GM19455 (cell line): ENCODE measurements around the gene CELA3A.

Source experiments
- ATAC-seq: cut with Tn5 transposase; IDR thresholded peaks from one replicate; pipeline ENCODE4 v1.9.1; 2021; ENCODE audit not compliant: unreplicated experiment

Gene CELA3A

GRCh38 chr1:22048351-22049192, 47.1 kb downstream of the CELA3A start:
- no peak for ATAC-seq

- ATAC-seq = no peak
These were observed 48.9 kb downstream of the CELA3A start for GRCh38 chr1:22050330-22050729.

DNA sequence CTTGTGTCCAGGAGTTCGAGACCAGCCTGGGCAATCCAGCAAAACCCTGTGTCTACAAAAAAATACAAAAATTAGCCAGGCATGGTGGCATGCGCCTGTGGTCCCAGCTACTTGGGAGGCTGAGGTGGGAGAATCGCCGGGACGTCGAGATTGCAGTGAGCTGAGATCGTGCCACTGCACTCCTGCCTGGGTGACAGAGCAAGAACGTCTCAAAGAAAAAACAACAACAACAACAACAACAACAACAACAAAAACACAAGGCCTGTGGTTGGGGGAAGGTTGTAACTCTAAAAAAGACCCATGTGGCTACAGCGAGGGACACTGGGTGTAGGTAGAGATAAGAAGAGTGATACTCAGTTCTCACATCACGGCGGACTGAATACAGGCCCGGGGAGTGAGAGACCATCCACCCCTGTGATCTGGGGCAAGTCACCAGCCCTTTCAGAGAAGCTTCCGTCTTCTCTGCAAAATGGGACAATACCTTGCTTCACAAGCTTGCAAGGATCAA, 50.2 kb downstream of the CELA3A start:
- no peak for ATAC-seq

DNA sequence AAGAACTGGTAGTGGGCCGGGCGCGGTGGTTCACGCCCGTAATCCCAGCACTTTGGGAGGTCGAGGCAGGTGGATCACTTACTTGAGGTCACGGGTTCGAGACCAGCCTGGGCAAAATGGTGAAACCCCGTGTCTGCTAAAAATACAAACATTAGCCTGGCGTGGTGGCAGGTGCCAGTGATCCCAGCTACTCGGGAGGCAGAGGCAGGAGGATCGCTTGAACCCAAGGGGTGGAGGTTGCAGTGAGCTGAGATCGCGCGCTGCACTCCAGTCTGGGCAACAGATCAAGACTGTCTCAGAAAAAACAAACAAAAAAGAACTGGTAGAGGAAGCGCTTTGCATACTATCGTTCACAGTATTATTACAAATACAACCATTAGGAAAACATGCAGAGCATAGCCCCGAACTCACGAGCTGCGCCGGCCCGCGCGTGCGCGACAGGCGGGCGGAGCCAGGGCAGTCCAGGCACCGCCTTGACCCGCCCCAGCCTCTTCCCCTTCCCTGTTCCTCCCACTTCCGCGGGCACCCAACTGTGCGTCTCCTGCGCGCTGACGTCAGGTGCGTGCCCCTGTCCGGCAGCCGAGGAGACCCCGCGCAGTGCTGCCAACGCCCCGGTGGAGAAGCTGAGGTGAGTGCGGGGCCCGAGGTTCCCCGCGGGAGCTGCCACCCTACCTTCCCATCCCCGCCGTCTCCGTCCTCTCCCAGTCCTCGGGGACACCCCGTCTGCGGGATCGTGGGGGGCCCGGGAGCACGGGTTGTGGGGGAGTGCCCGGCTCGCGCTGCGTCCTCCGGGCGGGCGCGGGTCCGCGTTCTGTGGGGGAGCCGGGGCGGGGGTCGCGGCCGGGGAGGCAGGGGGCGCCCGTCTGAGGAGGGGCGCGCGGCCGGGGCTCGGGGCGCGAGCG, 50.9 kb downstream of the CELA3A start, which contains the start of gene CDC42:
Gene CDC42, plus strand, starts transcription at position 595 of the 902 bp plus-strand sequence. CDS start 25,770 bp downstream, outside the sequence.
- ATAC-seq = peak; percentile 88

DNA sequence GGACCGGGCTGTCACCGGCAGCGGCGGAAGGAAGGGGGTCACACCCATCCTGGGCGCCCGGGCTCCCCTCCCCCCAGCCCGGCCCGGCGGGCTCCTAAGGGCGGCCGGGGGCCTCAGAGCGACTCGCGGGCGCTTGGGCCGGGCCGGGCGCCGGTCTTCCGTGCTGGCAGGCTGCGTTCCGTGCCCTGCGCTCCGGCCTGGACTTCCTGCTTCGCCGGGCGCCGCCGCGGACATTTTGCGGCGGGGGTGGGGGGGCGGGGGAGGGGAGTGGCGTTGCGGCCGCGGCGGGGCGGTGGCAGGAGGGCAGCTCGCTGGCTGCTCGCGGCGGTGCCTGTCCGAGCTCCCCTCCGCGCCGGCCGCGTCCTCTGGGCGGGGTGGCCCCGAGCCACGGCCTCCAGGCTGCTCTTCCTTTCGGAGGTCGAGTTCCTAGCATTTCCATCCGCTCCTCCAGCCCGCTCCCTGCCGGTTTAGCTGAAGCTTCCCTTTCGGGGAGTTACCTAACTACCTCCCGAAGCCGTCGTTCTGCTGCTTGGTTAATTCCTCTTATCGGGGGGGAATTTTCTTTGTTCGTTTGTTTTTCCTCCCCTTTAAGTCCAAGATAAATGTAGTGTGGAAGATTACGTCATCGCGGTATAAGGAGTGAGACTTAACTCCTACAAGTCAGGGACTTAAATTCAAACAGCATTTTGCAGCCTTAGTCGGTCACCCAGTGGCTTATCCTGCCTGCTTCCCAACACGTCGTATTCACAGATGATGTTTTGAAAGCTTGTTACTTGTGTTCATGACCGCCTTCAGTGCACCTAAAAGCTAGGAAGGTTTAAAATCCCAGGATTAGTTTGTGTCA, 51.8 kb downstream of the CELA3A start:
- ATAC-seq = peak; percentile 45

GRCh38 chr1:22053861-22054770, 52.7 kb downstream of the CELA3A start:
- no peak for ATAC-seq

DNA sequence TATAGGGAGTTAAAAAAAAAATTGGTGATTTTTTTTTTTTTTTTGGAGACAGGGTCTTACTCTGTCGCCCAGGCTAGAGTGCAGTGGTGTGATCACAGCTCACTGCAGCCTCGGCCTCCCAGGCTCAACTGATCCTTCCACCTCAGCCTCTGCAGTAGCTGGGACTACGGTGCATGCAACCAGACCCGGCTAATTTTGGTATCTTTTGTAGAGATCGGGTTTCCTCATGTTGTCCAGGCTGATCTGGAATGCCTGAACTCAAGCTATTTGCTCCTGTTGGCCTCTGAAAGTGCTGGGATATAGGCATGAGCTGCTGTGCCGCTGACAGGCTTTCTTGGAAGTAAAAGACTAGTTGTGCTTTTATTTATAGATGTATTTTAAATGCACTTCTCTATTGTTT, 54.0 kb downstream of the CELA3A start:
- no peak for ATAC-seq

GRCh38 chr1:22056043-22056442, 54.6 kb downstream of the CELA3A start:
- ATAC-seq = no peak

GRCh38 chr1:22056936-22057335, 55.5 kb downstream of the CELA3A start:
- no peak for ATAC-seq

DNA sequence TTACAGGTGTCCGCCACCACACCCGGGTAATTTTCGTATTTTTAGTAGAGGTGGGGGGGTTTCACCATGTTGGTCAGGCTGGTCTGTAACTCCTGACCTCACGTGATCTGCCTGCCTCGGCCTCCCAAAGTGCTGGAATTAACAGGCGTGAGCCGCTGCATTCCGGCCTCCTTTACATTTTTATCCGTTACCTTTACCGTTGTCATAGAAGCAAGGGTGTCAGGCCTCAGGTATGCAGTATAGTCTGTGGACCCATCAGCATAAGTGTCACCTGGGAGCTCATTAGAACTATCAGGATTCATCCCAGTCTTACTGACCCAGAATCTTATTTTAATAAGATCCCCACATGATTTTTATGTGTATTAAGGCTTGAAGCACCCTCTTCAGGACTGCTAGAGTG, 56.4 kb downstream of the CELA3A start:
- no peak for ATAC-seq
